GM23248 (cell line): ENCODE data around the gene NTNG2.

Experiments used
- EZH2 ChIP-seq: fragments of 200-600 bp; sonication (generic); IDR thresholded peaks from 2 replicates; pipeline ENCODE4 v1.6.1; 2018; ENCODE audit warnings: antibody characterized with exemption, mild to moderate bottlenecking; ENCODE audit not compliant: insufficient read depth, poor library complexity, severe bottlenecking
- EZH2phosphoT487 ChIP-seq: fragments of 200-600 bp; sonication (generic); IDR thresholded peaks from 2 replicates; pipeline ENCODE4 v1.6.1; 2018; ENCODE audit warnings: antibody characterized with exemption, moderate library complexity, mild to moderate bottlenecking, low read depth; ENCODE audit not compliant: insufficient read depth

DNA sequence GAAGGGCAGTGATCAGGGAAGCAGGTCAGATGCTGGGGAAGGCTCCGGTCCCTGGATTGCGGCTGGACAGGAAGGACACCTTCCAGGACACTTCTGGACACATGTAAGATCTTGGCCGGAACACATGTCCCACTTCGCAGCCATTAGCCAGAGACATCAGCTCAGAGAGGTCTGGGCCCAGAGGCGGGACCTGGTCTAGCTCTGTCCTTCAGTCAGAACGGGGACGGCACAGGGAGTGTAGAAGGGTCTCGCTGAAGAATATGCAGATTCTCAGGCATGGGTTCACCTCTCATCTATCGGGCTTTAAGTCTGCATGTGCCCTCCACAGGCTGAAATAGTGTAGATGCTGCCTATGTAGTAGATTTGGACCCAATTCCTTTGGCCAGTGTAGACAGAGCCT lies 73.3 kb downstream of the NTNG2 start:
- TF ChIP-seq EZH2phosphoT487 (no peak), EZH2 (no peak)
